GM21367 (cell line): ENCODE measurements around the gene FAM83B.
"Not testable (repeated sequence)": the region's sequence is repeated elsewhere in the genome, so short reads cannot be mapped to it uniquely, and the experiment has no call there.

Source experiments
- ATAC-seq: cut with Tn5 transposase; IDR thresholded peaks from one replicate; pipeline ENCODE4 v1.9.1; 2021; ENCODE audit not compliant: unreplicated experiment

The FAM83B gene

DNA sequence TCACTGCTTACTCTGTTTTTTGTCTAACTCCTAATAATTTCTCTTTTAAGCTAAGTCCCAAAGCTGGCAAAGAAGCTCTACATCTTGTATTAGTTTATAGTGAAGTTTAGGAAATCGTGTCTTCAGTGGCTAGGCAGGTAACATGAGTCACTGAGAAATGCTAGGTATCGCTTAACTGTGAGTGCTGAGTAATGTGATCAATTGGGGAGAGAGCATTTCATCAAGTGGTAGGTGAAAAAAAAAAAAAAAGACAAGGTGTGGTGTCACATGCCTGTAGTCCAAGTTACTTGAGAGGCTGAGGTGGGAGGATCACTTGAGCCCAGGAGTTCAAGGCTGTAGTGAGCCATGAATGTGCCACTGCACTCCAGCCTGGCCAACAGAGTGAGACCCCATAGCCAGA lies 125.3 kb downstream of the FAM83B start:
- ATAC-seq = no peak

DNA sequence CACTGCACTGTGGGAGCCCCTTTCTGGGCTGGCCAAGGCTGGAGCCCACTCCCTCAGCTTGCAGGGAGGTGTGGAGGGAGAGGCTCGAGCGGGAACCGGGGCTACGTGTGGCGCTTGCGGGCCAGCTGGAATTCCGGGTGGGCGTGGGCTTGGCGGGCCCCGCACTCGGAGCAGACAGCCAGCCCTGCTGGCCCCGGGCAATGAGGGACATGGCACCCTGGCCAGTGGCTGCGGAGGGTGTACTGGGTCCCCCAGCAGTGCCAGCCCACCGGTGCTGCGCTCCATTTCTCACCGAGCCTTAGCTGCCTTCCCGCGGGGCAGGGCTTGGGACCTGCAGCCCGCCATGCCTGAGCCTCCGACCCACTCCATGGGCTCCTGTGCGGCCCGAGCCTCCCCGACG lies 132.6 kb downstream of the FAM83B start:
- ATAC-seq = not testable (repeated sequence)

DNA sequence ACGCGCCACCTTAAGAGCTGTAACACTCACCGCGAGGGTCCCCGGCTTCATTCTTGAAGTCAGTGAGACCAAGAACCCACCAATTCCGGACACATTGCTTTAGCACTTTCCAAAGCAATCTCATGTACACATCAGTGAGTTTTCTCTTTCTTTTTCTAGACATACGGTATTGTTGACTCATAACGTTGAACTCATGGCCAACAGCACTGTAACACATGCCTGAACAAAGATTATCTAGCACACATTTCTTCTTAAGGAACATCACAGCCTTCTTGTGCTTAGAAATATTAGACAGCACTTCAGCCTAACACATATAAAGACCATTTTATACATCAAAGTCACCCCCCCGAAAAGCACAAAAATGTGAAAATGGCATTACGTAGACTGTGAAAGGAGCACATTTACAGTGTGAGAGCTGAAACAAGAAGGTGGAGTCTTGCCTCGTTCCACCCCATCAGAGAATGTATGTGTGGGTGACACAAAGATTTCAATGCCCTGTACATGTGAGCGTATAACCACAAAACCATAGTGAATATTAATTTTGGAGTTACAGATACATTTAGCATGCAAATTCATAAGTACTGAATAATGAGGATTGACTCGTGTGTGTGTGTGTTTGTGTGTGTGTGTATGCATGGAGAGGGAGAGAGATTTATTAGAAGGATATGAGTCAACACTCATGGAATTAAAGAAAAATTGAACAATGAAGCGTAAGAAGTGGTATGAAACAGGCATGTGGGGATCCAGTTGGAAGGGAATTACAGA lies 134.1 kb downstream of the FAM83B start:
- ATAC-seq = no peak

DNA sequence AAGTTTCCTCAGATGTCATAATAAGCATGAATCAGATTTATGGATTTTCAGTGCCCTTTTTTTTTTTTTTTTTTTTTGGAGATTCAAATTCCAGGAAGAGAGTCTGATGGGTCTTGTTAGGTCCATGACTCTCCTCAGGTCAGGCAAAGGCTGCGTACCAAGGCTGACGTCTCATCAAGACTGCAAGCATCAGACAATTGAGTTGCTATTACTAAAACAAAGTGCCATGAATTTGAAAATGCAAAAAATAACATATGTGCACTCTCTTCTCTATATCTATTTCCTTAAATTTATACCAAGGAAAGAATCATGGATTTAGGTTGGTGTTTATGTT lies 134.7 kb downstream of the FAM83B start:
- ATAC-seq = no peak

DNA sequence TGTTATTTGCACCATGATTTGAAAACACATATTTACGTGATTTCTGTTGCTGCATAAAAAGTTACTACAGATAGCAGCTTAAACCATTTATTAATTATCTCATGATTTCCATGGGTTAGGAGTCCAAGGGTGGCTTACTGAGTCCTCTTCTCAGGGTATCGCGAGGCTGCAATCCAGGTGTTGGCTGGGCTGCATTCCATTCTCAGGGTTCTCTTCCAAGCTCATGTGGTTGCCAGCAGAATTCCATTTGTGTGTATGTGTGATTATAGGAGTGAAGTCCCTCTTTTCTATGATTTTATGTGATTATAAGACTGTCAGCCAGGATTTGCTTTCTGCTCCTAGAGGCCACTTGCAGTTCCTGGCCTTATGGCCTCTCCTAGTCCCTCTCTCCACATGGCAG lies 135.1 kb downstream of the FAM83B start:
- no peak for ATAC-seq

DNA sequence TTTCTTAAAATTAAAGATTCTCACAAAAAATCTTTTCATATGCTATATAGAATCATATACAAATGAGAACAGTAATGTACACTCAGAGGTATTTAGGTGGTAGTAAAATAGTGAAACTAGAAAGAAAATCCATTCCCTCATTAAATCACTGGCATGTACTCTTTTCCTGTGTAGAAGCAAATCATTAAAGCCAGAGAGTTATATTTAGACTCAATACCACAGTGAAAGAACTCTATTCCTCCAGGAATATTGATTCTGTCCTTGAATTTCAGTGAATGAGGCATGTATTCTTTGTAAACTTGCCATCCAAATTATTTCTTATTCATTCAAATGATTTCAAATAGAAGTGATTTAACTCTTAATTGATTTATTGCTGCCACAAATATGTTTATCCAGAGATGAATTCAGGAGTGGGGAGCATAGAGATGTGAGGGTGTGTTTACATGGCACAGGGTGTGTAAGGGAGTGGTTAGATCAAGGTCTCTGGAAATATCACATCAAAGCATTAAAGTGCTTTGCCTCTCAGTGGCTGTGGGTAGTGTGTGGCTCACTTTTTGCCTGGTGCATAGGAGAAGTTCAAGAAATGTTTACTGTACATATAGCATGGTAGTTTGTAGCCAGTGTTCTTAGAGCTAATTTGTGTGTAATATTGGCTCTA lies 141.2 kb downstream of the FAM83B start:
- ATAC-seq = no peak

DNA sequence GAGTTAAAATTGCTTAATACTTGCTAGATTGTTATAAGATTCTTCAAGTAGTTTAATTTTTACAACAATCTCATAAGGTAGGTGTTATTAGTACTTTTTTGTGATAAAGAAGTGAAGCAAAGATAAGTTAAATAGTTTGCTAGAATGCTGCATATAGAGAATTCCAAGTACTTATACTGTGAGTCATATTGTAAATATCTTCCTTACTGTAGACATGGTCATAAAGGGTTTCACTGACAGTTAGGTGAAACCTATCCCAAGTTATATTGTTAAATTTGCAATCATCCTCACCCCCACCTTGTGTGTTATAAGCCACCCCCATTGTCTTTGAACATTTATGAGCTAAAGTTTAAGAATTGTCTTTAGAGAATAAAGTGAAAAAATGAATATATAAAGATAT lies 142.0 kb downstream of the FAM83B start:
- no peak for ATAC-seq

DNA sequence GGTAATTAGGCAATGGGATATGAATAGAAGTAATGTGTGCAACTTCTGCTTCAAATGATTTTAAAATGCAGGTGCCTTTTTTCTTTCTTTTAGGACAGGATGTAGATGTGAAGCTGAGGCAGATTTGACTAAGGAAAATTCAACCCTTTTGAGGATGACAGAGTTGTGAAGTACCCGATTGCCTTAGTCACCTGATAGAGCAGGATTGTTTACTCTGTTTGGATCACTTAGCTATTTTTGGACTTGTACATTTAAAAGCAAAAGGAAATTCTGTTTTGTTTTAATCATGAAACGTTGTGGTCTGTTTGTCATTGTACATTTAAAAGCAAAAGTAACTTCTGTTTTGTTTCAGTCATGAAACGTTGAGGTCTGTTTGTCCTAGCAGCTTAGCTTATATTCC lies 143.4 kb downstream of the FAM83B start:
- ATAC-seq = no peak
